AG04450 (cell line): Measurements from ENCODE around the gene FAM13A. TPM values are rescaled to one million over a fixed set of nuclear protein-coding genes. Genes with fewer than 3 reads are reported as not detected.

Experiments
- CTCF ChIA-PET: fragments of 300-600, 350-600 bp; formaldehyde crosslinking; extraction: SDS; loops from one replicate; lab custom pipeline; 2022; ENCODE audit warnings: antibody characterized with exemption, inconsistent platforms; lab: Charles Lee
- POLR2A ChIA-PET: fragments of 350-600 bp; formaldehyde crosslinking; extraction: SDS; loops from one replicate; lab custom pipeline; 2021; ENCODE audit warnings: antibody characterized with exemption, inconsistent platforms; lab: Yijun Ruan, JAX
- DNase-seq: peaks from one replicate; pipeline ENCODE4 v3.0.0-alpha.2; 2011; ENCODE audit warnings: low read depth, low spot score
- H3K27ac ChIP-seq: one replicate; pipeline ENCODE4 v1.5.1; 2012; ENCODE audit warnings: low read depth, low read length, control low read depth
- H3K27me3 ChIP-seq: one replicate; pipeline ENCODE4 v1.6.0; 2012; ENCODE audit warnings: low read length; ENCODE audit not compliant: control insufficient read depth, insufficient read depth
- H3K4me3 ChIP-seq: 2 replicates; pipeline ENCODE4 v1.5.1; 2011; ENCODE audit warnings: mild to moderate bottlenecking, low read depth, low read length, control low read depth
- H3K9me3 ChIP-seq: 2 replicates; pipeline ENCODE4 v1.5.1; 2012; ENCODE audit warnings: low read length; ENCODE audit not compliant: control insufficient read depth, insufficient read depth
- polyA plus RNA-seq: library from polyadenylated mRNA; depleted of rRNA; stranded (reverse); fragments of >200 nt; gene quantifications from 2 replicates; pipeline ENCODE4 v1.2.3, GENCODE V29; 2011
- TF ChIP-seq, protein P1 (sequence below): IDR thresholded peaks from 2 replicates; pipeline ENCODE4 v1.5.1; 2011; ENCODE audit warnings: low read depth, low read length, control low read depth, inconsistent platforms

The FAM13A gene
- polyA plus RNA-seq, 1 experiment = 27.6 TPM

DNA sequence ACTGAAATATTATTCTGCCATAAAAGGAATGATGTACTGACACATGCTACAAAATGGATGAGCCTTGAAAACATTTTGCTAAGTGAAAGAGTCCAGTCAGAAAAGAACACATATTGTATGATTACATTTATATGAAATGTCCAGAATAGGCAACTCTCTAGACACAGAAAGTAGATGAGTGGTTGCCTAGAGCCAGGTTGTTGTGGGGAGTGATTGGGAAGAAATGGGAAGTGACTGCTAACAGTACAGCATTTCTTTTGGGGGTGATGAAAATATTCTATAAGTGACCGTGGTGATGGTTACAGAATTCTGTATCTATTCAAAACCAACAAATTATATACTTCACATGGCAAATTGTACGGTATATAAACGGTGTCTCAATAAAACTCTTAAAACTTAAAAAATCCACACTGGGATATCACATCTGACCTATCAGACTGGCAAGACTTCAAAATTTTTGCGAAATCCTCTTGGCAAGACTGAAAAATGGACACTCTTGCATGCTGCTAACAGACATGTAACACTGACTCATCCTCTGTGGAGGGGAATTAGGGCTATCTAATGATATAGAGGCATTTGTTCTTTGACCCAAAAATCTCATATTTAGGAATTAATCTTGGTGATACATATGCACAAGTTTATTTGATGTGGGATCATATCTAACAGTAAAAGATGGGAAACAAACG, 71.8 kb downstream of the FAM13A start:
- TF ChIP-seq, protein P1, sequence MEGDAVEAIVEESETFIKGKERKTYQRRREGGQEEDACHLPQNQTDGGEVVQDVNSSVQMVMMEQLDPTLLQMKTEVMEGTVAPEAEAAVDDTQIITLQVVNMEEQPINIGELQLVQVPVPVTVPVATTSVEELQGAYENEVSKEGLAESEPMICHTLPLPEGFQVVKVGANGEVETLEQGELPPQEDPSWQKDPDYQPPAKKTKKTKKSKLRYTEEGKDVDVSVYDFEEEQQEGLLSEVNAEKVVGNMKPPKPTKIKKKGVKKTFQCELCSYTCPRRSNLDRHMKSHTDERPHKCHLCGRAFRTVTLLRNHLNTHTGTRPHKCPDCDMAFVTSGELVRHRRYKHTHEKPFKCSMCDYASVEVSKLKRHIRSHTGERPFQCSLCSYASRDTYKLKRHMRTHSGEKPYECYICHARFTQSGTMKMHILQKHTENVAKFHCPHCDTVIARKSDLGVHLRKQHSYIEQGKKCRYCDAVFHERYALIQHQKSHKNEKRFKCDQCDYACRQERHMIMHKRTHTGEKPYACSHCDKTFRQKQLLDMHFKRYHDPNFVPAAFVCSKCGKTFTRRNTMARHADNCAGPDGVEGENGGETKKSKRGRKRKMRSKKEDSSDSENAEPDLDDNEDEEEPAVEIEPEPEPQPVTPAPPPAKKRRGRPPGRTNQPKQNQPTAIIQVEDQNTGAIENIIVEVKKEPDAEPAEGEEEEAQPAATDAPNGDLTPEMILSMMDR = no peak
- DNase-seq = peak; percentile 59
- H3K9me3 ChIP-seq = no peaks in the 10 kb centered on the region; the same call in 1 of the 2 replicates
- no peaks in the 10 kb centered on the region for H3K27me3 ChIP-seq
- CTCF ChIA-PET = no interaction called here
- no peak overlapping the region for H3K4me3 ChIP-seq
- H3K27ac ChIP-seq = no peak overlapping the region
- POLR2A ChIA-PET = no interaction called here

DNA sequence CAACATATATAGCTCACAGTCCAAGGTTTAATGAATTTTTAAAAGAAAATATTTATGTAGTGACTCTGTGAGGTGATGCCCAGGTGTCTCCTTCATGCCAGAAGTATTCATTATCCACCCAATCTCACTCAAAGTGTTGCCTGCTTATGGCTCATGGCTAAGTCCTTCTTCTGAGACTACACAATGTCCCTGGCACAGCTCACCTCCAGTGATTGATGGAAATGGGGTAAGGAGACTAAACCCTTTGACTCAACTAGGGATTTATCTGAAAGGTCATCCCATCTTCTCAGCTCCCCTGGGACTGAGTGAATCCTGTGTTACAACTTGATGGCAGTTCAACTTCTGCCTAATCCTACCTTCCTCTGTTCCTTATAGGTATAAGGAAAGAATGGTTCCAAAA, 74.2 kb downstream of the FAM13A start:
- ChIA-PET CTCF (no interaction called here), POLR2A (no interaction called here)
- no peak overlapping the region for H3K27ac ChIP-seq
- H3K9me3 ChIP-seq = no peaks in the 10 kb centered on the region; the same call in 1 of the 2 replicates
- DNase-seq = no peak
- H3K27me3 ChIP-seq = no peaks in the 10 kb centered on the region
- TF ChIP-seq, protein P1 = no peak
- no peak overlapping the region for H3K4me3 ChIP-seq

- no peak overlapping the region for H3K4me3 ChIP-seq
- no peak for DNase-seq
- ChIA-PET POLR2A (no interaction called here), CTCF (no interaction called here)
- H3K27ac ChIP-seq = no peak overlapping the region
- TF ChIP-seq, protein P1 = no peak
- H3K27me3 ChIP-seq = no peaks in the 10 kb centered on the region
- no peaks in the 10 kb centered on the region for H3K9me3 ChIP-seq
Measured at GRCh38 chr4:88981993-88982392, 75.0 kb downstream of the FAM13A start.

DNA sequence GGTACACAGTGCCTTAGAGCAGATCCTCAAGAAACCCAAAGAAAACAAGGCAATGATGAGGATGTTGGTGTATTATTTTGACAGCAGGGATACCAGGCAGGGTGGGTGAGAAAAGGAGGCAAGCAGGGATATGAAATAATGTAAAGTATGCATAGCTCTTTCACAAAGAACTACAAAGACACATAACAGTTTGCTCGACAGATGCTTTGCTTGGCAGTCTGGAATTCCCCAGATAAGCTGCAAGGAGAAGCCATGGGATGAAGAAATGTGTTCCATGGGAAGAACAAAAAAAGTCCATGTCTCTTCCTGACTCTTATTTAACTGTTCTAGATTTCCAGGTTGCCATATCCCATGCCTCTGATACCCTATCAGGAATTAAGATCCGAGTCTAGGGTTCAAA, 75.4 kb downstream of the FAM13A start:
- Histone ChIP-seq H3K4me3 (no peak overlapping the region), H3K9me3 (no peaks in the 10 kb centered on the region), H3K27me3 (no peaks in the 10 kb centered on the region), H3K27ac (no peak overlapping the region)
- ChIA-PET CTCF (interaction anchor here (0.5 kb wide), 1 partner anchor 161 kb away, joined by 3 read pairs; no protein-coding TSS in a partner anchor), POLR2A (no interaction called here)
- DNase-seq = no peak
- TF ChIP-seq, protein P1 = no peak

DNA sequence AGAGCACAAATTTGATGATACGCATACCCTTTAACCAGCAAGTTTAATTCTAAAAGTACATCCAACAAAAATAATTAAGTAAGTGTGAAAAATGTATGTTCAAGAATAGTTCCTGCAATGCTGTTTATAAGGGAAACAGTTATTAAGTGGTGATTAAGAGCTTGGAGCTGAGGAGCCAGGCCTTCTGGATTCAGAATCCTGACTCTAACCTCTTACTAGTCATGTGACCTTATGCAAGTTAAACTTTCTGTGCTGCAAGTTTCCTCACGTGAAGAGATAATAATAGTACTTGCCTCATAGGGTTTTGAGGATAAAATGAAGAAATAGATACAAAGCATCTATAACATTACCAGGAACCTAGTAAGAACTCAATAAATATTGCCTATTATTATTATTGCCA, 77.7 kb downstream of the FAM13A start:
- TF ChIP-seq, protein P1 = no peak
- Histone ChIP-seq H3K27ac (no peak overlapping the region), H3K27me3 (no peaks in the 10 kb centered on the region), H3K4me3 (no peak overlapping the region), H3K9me3 (no peaks in the 10 kb centered on the region)
- ChIA-PET POLR2A (no interaction called here), CTCF (interaction anchor here (1.6 kb wide), 1 partner anchor 10 kb away, joined by 4 read pairs; no protein-coding TSS in a partner anchor)
- no peak for DNase-seq
